Osteocyte (in vitro differentiated cells): ENCODE results near the gene POLD2. TPM values are rescaled to one million over a fixed set of nuclear protein-coding genes. Genes with fewer than 3 reads are reported as not detected.
A peak's percentile ranks its signal among the peaks of the same experiment; 100 is the strongest.

Experiments used
- DNase-seq: peaks from one replicate; pipeline ENCODE4 v3.0.0; 2021; ENCODE audit warnings: mixed read lengths; ENCODE audit not compliant: unreplicated experiment; ENCODE audit errors: extremely low spot score
- H3K27ac Mint-ChIP-seq: one replicate; pipeline ENCODE4 v1.8.0; 2021; ENCODE audit warnings: mild to moderate bottlenecking, mixed read lengths; ENCODE audit not compliant: unreplicated experiment
- H3K27me3 Mint-ChIP-seq: one replicate; pipeline ENCODE4 v1.8.0; 2021; ENCODE audit warnings: mixed read lengths; ENCODE audit not compliant: unreplicated experiment
- H3K36me3 Mint-ChIP-seq: one replicate; pipeline ENCODE4 v1.8.0; 2021; ENCODE audit warnings: mixed read lengths; ENCODE audit not compliant: unreplicated experiment
- H3K4me1 Mint-ChIP-seq: one replicate; pipeline ENCODE4 v1.8.0; 2021; ENCODE audit warnings: mixed read lengths; ENCODE audit not compliant: unreplicated experiment
- H3K4me3 Mint-ChIP-seq: one replicate; pipeline ENCODE4 v1.8.0; 2021; ENCODE audit warnings: mild to moderate bottlenecking, moderate library complexity, mixed read lengths; ENCODE audit not compliant: unreplicated experiment
- H3K9me3 Mint-ChIP-seq: one replicate; pipeline ENCODE4 v1.8.0; 2021; ENCODE audit warnings: mixed read lengths; ENCODE audit not compliant: unreplicated experiment
- CTCF ChIP-seq: fragments of 200-600 bp; sonication (generic); IDR thresholded peaks from 2 replicates; pipeline ENCODE4 v1.5.0; 2021; ENCODE audit warnings: antibody characterized with exemption, mild to moderate bottlenecking, moderate library complexity
- total RNA-seq: library from RNA; stranded (reverse); gene quantifications from 2 replicates; pipeline ENCODE4 v1.2.1, GENCODE V29; 2021

The POLD2 gene
- total RNA-seq, 1 donor from 2014 or later = 59.2 TPM

- H3K9me3 Mint-ChIP-seq = peaks cover 3% of the 10 kb centered on the region
- TF ChIP-seq CTCF = no peak
- H3K4me3 Mint-ChIP-seq = peak overlapping the region; percentile 84
- peaks cover 10% of the 10 kb centered on the region for H3K36me3 Mint-ChIP-seq
- DNase-seq = no peak
- H3K27me3 Mint-ChIP-seq = no peaks in the 10 kb centered on the region
- H3K4me1 Mint-ChIP-seq = peaks cover 19% of the 10 kb centered on the region
- H3K27ac Mint-ChIP-seq = no peak overlapping the region
Measured at GRCh38 chr7:44121761-44122420, 1.5 kb downstream of the POLD2 start.

- Mint-ChIP-seq H3K27me3 (no peaks in the 10 kb centered on the region), H3K4me3 (no peak overlapping the region), H3K9me3 (no peaks in the 10 kb centered on the region), H3K27ac (no peak overlapping the region), H3K36me3 (peaks cover 10% of the 10 kb centered on the region), H3K4me1 (peaks cover 19% of the 10 kb centered on the region)
- no peak for TF ChIP-seq CTCF
- no peak for DNase-seq
Measured at GRCh38 chr7:44120395-44120794, 3.0 kb downstream of the POLD2 start.

GRCh38 chr7:44119829-44120380 lies 3.4 kb downstream of the POLD2 start:
- Mint-ChIP-seq H3K9me3 (no peaks in the 10 kb centered on the region), H3K27ac (no peak overlapping the region), H3K4me1 (peaks cover 19% of the 10 kb centered on the region), H3K27me3 (no peaks in the 10 kb centered on the region), H3K4me3 (no peak overlapping the region), H3K36me3 (peaks cover 10% of the 10 kb centered on the region)
- DNase-seq = no peak
- no peak for TF ChIP-seq CTCF

GRCh38 chr7:44117801-44118429 lies 5.4 kb downstream of the POLD2 start:
- H3K36me3 Mint-ChIP-seq = peaks cover 14% of the 10 kb centered on the region
- no peak for TF ChIP-seq CTCF
- H3K4me1 Mint-ChIP-seq = peaks cover 15% of the 10 kb centered on the region
- H3K4me3 Mint-ChIP-seq = no peak overlapping the region
- no peaks in the 10 kb centered on the region for H3K27me3 Mint-ChIP-seq
- no peaks in the 10 kb centered on the region for H3K9me3 Mint-ChIP-seq
- H3K27ac Mint-ChIP-seq = peak overlapping the region; percentile 28
- DNase-seq = no peak
